GM21717 (cell line): ENCODE data around the gene OR2AP1.
"Not testable (repeated sequence)": the region's sequence is repeated elsewhere in the genome, so short reads cannot be mapped to it uniquely, and the experiment has no call there.

Experiments
- ATAC-seq: cut with Tn5 transposase; IDR thresholded peaks from one replicate; pipeline ENCODE4 v1.9.1; 2021; ENCODE audit warnings: mild to moderate bottlenecking, moderate library complexity; ENCODE audit not compliant: unreplicated experiment

OR2AP1 gene

DNA sequence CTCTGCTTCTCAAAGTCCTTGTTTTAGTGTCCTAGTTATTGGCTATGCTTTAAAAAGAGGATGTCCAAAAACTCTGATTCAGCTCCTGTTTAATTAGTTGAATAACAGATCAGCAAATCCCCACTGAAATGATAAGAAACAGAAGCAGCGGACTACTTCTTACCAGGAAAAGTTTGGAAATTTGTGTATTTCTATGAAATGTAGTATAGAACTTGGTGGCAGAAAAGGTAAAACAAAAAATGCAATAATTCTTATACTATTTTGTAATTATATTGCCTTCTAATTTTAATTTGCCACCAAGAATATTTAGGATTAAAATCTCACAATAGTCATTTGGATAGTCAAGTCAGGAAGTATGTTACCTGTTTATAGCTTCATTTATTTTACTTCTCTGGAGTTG, at the start of gene OR2AP1:
Gene OR2AP1, plus strand, starts transcription at position 301 of the 400 bp plus-strand sequence. CDS start 1,947 bp downstream, outside the sequence.
- ATAC-seq = no peak

GRCh38 chr12:55548235-55548634, 24.0 kb upstream of the OR2AP1 start:
- ATAC-seq = not testable (repeated sequence)

GRCh38 chr12:55548756-55549155, 23.5 kb upstream of the OR2AP1 start:
- no peak for ATAC-seq

DNA sequence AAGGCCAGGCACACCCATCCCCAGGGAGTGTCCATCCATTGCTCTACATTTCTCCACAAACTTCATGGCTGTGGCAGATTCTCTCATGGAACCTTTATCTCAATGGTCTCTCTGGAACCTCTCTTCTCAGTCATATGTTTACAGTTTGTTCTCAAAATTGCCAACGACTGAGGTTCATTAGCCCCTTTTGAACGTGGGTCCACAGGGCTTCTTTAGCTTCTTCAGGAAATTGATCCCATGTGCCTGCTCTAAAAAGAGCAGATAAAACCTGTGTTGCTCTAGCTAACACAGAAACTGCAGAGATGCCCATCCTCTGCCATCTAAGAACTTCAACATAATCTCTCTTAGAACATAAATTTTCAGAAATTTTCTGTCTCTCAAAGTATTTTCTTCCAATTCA, 23.0 kb upstream of the OR2AP1 start, which contains the start of gene OR6C4:
Gene OR6C4, plus strand, starts transcription at position 301 of the 400 bp plus-strand sequence. CDS start 1,625 bp downstream, outside the sequence.
- ATAC-seq = no peak

GRCh38 chr12:55554296-55554695, 18.0 kb upstream of the OR2AP1 start:
- no peak for ATAC-seq

DNA sequence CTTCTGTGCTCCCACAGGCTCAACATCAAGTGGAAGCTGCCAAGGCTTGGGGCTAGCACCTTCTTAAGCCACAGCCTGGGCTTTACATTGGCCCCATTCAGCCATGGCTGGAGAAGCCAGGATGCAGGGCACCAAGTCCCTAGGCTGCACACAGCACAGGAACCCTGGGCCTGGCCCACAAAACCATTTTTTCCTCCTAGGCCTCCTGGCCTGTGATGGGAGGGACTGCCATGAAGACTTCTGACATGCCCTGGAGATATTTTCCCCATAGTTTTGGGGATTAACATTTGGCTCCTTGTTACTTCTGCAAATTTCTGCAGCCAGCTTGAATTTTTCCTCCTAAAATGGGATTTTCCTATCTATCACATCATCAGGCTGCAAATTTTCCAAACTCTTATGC, 2.2 kb upstream of the OR2AP1 start:
- not testable (repeated sequence) for ATAC-seq

DNA sequence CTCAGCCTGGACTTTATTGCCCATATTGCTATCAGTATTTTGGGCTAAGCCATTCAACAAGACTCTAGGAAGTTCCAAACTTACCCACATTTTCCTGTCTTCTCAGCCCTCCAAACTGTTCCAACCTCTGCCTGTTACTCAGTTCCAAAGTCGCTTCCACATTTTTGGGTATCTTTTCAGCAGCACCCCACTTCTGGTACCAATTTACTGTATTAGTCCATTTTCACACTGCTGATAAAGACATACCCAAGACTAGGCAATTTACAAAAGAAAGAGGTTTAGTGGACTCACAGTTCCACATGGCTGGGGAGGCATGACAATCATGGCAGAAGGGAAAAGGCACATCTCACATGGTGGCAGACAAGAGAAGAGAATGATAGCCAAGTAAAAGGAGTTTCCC, 1.6 kb upstream of the OR2AP1 start:
- not testable (repeated sequence) for ATAC-seq

DNA sequence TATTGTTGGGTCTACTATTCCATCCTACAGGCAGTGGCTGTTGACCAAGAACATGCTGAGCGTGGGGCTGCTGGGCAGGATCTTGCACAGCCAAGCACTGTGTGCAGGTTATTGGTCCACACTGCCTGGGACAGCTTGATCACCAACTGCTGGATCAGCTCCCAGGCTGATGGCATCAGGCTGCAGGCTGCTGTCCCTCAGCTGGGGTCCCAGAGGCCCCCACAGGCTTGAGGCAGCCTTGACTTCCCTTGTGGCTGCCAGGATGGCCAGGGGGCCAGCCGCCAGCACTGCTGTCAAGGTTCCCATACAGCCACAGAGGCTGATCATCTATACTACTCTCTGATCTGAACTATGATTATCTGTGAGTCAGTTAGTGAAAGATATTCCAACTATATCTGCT, 9.8 kb downstream of the OR2AP1 start:
- no peak for ATAC-seq

DNA sequence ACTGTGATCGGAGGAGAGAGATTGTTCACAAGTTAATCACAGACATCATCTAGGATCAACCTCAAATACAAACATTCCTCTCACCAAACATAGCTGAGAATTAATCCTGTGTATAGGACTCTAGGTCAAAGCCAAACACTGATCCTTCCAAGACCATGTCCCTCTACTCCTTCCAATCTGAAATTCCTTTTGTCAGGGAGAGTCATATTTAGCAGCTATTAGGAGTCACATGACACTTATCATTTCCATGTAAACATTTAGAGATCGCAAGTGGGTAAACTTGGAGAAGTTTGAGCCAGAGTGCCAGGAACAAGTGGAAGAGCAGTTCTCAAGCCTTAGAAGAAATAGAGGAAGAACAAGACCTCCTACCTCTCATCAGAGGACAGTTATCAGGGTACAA, 13.5 kb downstream of the OR2AP1 start:
- ATAC-seq = no peak

- ATAC-seq = not testable (repeated sequence)
Measured at GRCh38 chr12:55590152-55590551, 17.9 kb downstream of the OR2AP1 start.

DNA sequence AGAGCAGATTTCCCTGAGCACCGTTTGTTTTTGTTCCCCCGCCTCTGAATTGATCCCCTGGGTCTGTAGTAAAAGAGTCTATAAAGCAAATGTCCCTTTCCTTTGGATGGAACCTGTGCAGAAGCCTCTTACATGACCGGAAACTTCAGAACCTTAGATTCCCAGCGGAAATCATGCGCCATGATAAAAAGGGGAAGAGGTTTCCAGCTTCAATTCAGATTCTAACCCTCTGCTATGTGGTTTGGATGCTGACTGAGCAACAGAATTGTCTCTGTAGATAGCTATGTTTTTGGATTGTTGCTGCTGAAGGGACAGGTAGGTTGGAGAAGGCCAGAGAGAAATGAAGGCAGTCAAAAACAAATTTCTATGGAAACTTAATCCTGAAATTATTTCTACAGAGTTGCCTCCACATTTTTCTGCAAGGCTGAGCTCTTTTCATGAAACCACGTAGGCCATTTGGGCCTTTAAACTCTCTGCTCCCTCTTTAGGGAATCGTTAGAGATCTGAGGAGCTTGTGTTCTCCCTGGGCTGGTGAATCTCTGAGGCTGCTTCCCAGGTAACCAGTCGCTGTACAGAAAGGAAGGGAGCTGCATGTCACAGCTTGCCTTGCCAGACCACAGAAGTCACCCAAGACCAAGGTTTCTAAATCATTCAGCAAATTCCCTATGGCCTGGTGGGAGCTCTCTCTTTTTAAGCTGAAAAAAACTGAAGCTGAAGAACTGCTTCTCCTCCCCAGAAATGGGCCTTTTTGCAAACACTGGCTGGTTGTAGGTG, 35.7 kb downstream of the OR2AP1 start:
- ATAC-seq = no peak

DNA sequence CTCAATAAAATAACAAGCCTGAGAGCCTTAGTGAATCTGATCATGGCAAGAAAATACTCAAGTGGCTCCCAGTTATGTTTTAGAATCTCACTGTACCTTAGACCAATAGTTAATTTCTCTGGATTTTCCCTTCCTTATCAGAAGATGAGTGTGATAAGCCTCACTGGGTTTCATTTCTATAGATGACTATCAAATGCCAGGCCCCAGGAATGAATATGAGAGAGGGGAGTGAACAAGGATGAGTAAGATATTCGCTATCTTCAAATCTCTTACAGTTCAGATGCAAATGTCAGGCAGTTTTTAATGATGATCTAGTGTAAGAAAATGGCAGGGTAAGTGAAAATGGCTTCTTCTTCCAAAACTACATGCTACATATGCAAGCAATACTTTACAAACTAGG, 38.3 kb downstream of the OR2AP1 start:
- ATAC-seq = no peak

DNA sequence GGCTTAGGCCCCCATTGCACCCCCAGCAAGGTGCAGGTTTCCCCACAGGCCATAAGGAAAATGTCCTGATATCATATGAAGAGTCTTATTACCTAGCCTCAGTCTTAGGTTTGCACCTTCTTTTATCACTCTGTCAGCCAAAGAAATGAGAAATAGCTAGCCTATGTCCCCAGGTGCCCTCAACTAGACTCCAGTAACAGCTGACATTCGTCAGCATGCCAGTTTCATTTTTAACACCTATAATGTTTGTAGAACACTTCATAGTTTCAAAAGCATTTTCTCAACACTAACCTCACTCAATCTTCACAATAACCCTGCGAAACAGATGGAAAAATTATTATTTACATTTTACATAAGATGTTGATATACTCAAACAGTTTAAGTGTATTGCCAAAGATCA, 40.4 kb downstream of the OR2AP1 start:
- ATAC-seq = no peak

- no peak for ATAC-seq
Measured at GRCh38 chr12:55614764-55615163, 42.5 kb downstream of the OR2AP1 start.

DNA sequence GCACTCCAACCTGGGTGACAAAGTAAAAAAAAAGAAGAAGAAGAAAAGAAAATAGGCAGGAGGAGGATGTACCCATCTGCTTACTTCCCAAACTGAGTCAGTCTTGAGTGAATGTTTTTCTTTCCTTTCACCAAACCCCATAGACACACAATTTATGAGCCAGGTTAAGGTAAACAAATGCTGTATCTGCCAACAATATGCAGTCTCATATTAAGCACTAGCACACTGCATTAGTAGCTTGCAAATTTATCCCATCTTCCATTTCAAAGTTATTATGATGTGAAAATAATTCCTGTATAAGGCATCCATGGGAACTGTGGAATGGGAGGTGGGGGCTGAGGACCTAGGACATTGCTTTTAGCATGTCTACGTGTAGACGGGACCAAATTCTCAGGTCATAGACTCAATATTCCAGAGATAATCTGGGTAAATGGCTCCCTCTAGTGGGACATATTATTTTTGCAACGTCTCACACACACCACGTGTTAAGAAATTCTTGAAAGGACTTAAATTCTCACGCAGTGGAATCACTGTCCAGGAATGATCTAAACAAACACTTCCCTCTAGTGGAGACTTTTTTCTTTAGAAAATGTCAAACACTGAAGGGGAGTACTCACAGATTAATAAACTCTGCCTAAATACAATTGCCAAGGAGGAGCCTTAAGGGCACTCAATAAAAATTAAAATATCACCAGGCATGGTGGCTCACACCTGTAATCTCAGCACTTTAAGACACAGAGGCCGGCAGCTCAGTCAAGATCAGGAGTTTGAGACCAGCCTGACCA, 47.3 kb downstream of the OR2AP1 start:
- peak; percentile 73 for ATAC-seq

DNA sequence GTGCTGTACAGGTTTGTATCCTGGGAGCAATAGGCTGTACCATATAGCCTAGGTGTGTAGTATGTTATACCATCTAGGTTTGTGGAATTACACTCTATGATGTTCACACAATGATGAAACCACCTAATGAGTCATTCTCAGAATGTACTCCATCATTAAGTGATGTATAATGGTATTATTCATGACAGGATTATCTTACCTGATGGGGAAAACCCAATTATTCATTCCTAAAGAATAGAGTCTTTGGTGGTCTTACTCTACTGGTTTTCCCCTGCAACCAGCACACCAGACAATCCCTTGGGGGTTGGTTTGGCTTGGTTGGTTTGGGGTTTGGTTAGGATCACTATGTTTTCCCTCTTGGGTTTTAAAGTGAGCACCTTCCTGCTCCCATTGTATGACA, 51.8 kb downstream of the OR2AP1 start:
- ATAC-seq = peak; percentile 55
